ENCODE data around the gene VAV1.

GRCh38 chr19:6877766-6878165 is 105.3 kb downstream of the VAV1 start:
- TF ChIP-seq, protein P1, sequence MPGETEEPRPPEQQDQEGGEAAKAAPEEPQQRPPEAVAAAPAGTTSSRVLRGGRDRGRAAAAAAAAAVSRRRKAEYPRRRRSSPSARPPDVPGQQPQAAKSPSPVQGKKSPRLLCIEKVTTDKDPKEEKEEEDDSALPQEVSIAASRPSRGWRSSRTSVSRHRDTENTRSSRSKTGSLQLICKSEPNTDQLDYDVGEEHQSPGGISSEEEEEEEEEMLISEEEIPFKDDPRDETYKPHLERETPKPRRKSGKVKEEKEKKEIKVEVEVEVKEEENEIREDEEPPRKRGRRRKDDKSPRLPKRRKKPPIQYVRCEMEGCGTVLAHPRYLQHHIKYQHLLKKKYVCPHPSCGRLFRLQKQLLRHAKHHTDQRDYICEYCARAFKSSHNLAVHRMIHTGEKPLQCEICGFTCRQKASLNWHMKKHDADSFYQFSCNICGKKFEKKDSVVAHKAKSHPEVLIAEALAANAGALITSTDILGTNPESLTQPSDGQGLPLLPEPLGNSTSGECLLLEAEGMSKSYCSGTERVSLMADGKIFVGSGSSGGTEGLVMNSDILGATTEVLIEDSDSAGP (CRISPR knock-in tag; IDR thresholded peaks at IDR 0.05; ENCODE audit: borderline replicate concordance): no peak
- TF ChIP-seq, protein P2, sequence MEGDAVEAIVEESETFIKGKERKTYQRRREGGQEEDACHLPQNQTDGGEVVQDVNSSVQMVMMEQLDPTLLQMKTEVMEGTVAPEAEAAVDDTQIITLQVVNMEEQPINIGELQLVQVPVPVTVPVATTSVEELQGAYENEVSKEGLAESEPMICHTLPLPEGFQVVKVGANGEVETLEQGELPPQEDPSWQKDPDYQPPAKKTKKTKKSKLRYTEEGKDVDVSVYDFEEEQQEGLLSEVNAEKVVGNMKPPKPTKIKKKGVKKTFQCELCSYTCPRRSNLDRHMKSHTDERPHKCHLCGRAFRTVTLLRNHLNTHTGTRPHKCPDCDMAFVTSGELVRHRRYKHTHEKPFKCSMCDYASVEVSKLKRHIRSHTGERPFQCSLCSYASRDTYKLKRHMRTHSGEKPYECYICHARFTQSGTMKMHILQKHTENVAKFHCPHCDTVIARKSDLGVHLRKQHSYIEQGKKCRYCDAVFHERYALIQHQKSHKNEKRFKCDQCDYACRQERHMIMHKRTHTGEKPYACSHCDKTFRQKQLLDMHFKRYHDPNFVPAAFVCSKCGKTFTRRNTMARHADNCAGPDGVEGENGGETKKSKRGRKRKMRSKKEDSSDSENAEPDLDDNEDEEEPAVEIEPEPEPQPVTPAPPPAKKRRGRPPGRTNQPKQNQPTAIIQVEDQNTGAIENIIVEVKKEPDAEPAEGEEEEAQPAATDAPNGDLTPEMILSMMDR (CRISPR knock-in tag; IDR thresholded peaks at IDR 0.05): no peak
- no peak for TF ChIP-seq TAF1 (CRISPR knock-in tag; IDR thresholded peaks at IDR 0.05)
- no peak for TF ChIP-seq POLR2A (IDR thresholded peaks at IDR 0.05; ENCODE audit: insufficient read depth in 1 of 2, low read depth in 2 of 2, low read length in 2 of 2)
- TF ChIP-seq HCFC1 (IDR thresholded peaks at IDR 0.05; ENCODE audit: low read depth, low read length): no peak
- TF ChIP-seq, protein P3, sequence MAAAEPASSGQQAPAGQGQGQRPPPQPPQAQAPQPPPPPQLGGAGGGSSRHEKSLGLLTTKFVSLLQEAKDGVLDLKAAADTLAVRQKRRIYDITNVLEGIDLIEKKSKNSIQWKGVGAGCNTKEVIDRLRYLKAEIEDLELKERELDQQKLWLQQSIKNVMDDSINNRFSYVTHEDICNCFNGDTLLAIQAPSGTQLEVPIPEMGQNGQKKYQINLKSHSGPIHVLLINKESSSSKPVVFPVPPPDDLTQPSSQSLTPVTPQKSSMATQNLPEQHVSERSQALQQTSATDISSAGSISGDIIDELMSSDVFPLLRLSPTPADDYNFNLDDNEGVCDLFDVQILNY (CRISPR knock-in tag; conservative IDR thresholded peaks at IDR 0.05): no peak
- no peak for TF ChIP-seq NR2C2 (CRISPR knock-in tag; IDR thresholded peaks at IDR 0.05; ENCODE audit: borderline replicate concordance)
- TF ChIP-seq POLR2AphosphoS5 (IDR thresholded peaks at IDR 0.05; ENCODE audit: low read depth, low read length): no peak
- no peak for TF ChIP-seq ZFP1 (CRISPR knock-in tag; IDR thresholded peaks at IDR 0.05)
- TF ChIP-seq BCLAF1 (IDR thresholded peaks at IDR 0.05): no peak
- TF ChIP-seq, protein P4, sequence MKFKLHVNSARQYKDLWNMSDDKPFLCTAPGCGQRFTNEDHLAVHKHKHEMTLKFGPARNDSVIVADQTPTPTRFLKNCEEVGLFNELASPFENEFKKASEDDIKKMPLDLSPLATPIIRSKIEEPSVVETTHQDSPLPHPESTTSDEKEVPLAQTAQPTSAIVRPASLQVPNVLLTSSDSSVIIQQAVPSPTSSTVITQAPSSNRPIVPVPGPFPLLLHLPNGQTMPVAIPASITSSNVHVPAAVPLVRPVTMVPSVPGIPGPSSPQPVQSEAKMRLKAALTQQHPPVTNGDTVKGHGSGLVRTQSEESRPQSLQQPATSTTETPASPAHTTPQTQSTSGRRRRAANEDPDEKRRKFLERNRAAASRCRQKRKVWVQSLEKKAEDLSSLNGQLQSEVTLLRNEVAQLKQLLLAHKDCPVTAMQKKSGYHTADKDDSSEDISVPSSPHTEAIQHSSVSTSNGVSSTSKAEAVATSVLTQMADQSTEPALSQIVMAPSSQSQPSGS (CRISPR knock-in tag; IDR thresholded peaks at IDR 0.05): no peak
- TF ChIP-seq SP2 (CRISPR knock-in tag; IDR thresholded peaks at IDR 0.05): no peak
- no peak for TF ChIP-seq IRF1 (CRISPR knock-in tag; IDR thresholded peaks at IDR 0.05; ENCODE audit: low read depth)
- TF ChIP-seq, protein P5, sequence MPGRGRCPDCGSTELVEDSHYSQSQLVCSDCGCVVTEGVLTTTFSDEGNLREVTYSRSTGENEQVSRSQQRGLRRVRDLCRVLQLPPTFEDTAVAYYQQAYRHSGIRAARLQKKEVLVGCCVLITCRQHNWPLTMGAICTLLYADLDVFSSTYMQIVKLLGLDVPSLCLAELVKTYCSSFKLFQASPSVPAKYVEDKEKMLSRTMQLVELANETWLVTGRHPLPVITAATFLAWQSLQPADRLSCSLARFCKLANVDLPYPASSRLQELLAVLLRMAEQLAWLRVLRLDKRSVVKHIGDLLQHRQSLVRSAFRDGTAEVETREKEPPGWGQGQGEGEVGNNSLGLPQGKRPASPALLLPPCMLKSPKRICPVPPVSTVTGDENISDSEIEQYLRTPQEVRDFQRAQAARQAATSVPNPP (CRISPR knock-in tag; IDR thresholded peaks at IDR 0.05): no peak
